ENCODE results near the gene PCGF1. TPM values are rescaled to one million over a fixed set of nuclear protein-coding genes. Genes with fewer than 3 reads are reported as not detected.

PCGF1 gene
- total RNA-seq, 1 experiment from 2014 or later = 39.9 TPM

DNA sequence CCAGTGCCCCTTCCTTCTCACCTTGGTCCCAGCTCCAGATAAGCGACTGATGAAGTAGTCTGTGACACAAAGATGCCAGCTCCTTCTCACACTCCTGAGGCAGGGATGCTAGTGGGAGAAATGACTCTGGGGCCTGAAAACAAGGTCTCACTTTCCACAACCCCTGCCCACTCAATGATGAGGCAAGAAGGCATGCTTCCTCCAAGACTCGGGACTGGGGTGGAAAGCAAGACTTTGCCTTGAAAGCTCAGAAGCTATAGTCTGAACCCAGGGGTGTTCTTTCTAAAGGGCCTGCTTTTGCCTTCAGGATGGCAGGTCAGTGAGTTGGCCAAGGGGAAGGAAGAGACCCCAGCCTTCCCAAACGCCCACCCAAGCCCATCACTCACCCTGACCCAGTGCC lies 26.1 kb downstream of the PCGF1 start:
- TF ChIP-seq CBX3 (IDR thresholded peaks at IDR 0.05; ENCODE audit: low read depth) (no peak), ZFX (IDR thresholded peaks at IDR 0.05) (no peak), YY1 (IDR thresholded peaks at IDR 0.05; ENCODE audit: extremely low read depth, insufficient replicate concordance, low read depth, low read length) (no peak), POLR2AphosphoS5 (IDR thresholded peaks at IDR 0.05; ENCODE audit: low read depth, low read length) (no peak), POLR2A (IDR thresholded peaks at IDR 0.05; ENCODE audit: borderline replicate concordance, extremely low read depth, insufficient read depth, insufficient read length) (no peak), MAX (IDR thresholded peaks at IDR 0.05) (no peak), ELF1 (IDR thresholded peaks at IDR 0.05; ENCODE audit: borderline replicate concordance, low read depth) (no peak), EZH2phosphoT487 (IDR thresholded peaks at IDR 0.05; ENCODE audit: borderline replicate concordance) (no peak), SP1 (IDR thresholded peaks at IDR 0.05; ENCODE audit: low read depth) (no peak), SRF (IDR thresholded peaks at IDR 0.05; ENCODE audit: low read depth) (no peak), CEBPB (IDR thresholded peaks at IDR 0.05; ENCODE audit: low read depth) (no peak), ZNF274 (IDR thresholded peaks at IDR 0.05; ENCODE audit: low read depth, low read length) (no peak), EGR1 (IDR thresholded peaks at IDR 0.05; ENCODE audit: low read depth) (no peak), SIN3A (IDR thresholded peaks at IDR 0.05; ENCODE audit: low read depth) (no peak)
- TF ChIP-seq, protein P1, sequence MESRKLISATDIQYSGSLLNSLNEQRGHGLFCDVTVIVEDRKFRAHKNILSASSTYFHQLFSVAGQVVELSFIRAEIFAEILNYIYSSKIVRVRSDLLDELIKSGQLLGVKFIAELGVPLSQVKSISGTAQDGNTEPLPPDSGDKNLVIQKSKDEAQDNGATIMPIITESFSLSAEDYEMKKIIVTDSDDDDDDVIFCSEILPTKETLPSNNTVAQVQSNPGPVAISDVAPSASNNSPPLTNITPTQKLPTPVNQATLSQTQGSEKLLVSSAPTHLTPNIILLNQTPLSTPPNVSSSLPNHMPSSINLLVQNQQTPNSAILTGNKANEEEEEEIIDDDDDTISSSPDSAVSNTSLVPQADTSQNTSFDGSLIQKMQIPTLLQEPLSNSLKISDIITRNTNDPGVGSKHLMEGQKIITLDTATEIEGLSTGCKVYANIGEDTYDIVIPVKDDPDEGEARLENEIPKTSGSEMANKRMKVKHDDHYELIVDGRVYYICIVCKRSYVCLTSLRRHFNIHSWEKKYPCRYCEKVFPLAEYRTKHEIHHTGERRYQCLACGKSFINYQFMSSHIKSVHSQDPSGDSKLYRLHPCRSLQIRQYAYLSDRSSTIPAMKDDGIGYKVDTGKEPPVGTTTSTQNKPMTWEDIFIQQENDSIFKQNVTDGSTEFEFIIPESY (IDR thresholded peaks at IDR 0.05; ENCODE audit: extremely low read depth, insufficient replicate concordance, low read length) = no peak
- TF ChIP-seq, protein P2, sequence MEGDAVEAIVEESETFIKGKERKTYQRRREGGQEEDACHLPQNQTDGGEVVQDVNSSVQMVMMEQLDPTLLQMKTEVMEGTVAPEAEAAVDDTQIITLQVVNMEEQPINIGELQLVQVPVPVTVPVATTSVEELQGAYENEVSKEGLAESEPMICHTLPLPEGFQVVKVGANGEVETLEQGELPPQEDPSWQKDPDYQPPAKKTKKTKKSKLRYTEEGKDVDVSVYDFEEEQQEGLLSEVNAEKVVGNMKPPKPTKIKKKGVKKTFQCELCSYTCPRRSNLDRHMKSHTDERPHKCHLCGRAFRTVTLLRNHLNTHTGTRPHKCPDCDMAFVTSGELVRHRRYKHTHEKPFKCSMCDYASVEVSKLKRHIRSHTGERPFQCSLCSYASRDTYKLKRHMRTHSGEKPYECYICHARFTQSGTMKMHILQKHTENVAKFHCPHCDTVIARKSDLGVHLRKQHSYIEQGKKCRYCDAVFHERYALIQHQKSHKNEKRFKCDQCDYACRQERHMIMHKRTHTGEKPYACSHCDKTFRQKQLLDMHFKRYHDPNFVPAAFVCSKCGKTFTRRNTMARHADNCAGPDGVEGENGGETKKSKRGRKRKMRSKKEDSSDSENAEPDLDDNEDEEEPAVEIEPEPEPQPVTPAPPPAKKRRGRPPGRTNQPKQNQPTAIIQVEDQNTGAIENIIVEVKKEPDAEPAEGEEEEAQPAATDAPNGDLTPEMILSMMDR (IDR thresholded peaks at IDR 0.05 in 2 of 3, conservative IDR thresholded peaks at IDR 0.05 in 1 of 3; ENCODE audit: borderline replicate concordance in 1 of 3, insufficient read depth in 1 of 3, low read depth in 2 of 3, low read length in 2 of 3) = no peak
- Histone ChIP-seq H3K4me2 (ENCODE audit: low read length) (peak overlapping the region; percentile 66), H3K9me2 (ENCODE audit: insufficient read depth) (no peaks in the 10 kb centered on the region), H3K9me3 (ENCODE audit: control insufficient read depth in 1 of 2, insufficient read depth in 1 of 2, low read depth in 1 of 2, low read length in 2 of 2) (no peaks in the 10 kb centered on the region), H3K4me1 (ENCODE audit: control insufficient read depth in 1 of 2, insufficient read depth in 2 of 2, low read length in 2 of 2) (peaks cover 12 to 17% of the 10 kb centered on the region in 2 experiments), H2AFZ (ENCODE audit: low read depth, low read length, poor library complexity, severe bottlenecking) (no peak overlapping the region), H3K79me2 (ENCODE audit: insufficient read depth, low read length) (peaks cover 31% of the 10 kb centered on the region), H3K4me3 (replicated peaks in 1 of 2; ENCODE audit: low read depth in 1 of 2, low read length in 2 of 2) (peak overlapping the region; percentile 61 to 95), H4K20me1 (ENCODE audit: insufficient read depth) (no peaks in the 10 kb centered on the region), H3K9ac (ENCODE audit: low read length) (peak overlapping the region; percentile 86), H3K36me3 (ENCODE audit: control insufficient read depth in 1 of 2, insufficient read depth in 2 of 2, low read length in 2 of 2) (peaks cover 11 to 13% of the 10 kb centered on the region in 2 experiments; a peak in 3 of 4 replicates), H3K27ac (ENCODE audit: low read depth, low read length) (peak overlapping the region; percentile 90), H3K27me3 (ENCODE audit: insufficient read depth, low read length) (no peaks in the 10 kb centered on the region)
- POLR2A ChIA-PET = interaction anchor here (1.4 to 3.5 kb wide), 2 partner anchors 9 to 26 kb away, joined by 3 to 25 read pairs; partner anchors contain the start of genes INO80B and MRPL53
- CTCF ChIA-PET = no interaction called here
- DNase-seq (ENCODE audit: low read depth, low spot score) (no peak), ATAC-seq (no peak)
- no TSS peak for BruUV-seq (replicated peaks)
- intact Hi-C loops (cut with micrococcal nuclease) = no loop called here
- RAD21 ChIA-PET (ENCODE audit: low non-redundant PET in 1 of 2, low total read pairs in 2 of 2, uncharacterized antibody in 2 of 2, unreplicated experiment in 2 of 2) = no interaction called here
